Activated CD4-positive, alpha-beta T cell treated with anti-CD3 and anti-CD28 coated beads, Interleukin-2, Interleukin-6, amounts not matched to agents 100 ng/mL and 50 ng/mL, durations not matched to agents 16 hours and 8 hours (primary cell): ENCODE measurements around the gene ATP6V0E1.

ENCODE experiments used
- DNase-seq: peaks from one replicate; pipeline ENCODE4 v3.0.0-alpha.2; 2020

ATP6V0E1 gene

DNA sequence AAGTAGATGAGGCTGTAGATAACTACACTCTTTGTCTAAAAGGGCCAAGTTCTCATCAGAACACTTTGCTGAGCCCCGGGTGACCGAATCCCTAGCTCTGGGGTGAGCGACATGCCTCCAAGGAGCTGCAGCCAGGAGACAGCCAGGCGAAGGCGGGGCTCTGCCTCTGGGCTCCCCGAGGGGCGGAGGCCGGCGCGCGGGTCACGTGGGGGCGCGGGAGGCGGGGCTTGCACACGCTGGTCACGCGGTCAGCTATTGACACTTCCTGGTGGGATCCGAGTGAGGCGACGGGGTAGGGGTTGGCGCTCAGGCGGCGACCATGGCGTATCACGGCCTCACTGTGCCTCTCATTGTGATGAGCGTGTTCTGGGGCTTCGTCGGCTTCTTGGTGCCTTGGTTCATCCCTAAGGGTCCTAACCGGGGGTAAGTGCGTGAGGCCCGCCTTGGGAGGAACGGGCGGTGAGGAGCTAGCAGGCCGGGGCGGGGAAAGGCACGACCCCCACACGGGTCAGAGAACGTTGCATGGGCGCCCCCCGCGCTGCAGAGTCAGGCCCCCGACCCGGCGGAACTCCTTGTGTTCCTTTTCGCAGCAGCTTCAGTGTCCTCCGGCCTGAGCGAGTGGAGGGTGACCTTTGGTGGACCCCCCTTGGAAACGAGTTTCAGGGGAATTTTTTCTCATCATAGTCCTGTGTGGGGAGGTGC, at the start of gene ATP6V0E1:
Gene ATP6V0E1, plus strand, starts transcription at position 230 of the 702 bp plus-strand sequence. Its CDS starts 90 bp downstream, at position 320.
- peak; percentile 97 for DNase-seq

- no peak for DNase-seq
Measured at GRCh38 chr5:172935096-172935495, 48.5 kb upstream of the ATP6V0E1 start.

GRCh38 chr5:172936401-172936800, 47.2 kb upstream of the ATP6V0E1 start:
- no peak for DNase-seq

DNA sequence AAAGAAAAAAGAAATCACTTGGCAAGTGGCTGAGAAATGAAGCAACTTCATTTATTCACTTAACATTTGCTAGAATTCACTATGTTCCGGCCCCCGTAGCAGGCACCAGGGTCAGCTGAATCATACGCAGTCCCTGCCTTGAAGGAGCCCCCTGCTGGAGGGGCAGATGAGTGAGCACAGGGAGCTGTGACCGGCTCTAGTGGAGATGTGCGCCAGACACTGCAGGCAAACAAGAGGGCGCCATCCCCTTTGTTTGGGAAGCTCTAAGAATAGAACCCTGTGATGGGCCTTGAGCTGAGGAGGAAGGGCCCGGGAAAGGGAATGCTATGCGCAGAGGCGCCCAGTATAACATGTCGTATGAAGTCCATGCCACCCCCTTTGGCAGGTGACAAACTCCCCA, 44.5 kb upstream of the ATP6V0E1 start:
- peak; percentile 28 for DNase-seq

GRCh38 chr5:172939611-172940267, 43.8 kb upstream of the ATP6V0E1 start:
- DNase-seq = no peak

GRCh38 chr5:172940268-172941066, 43.1 kb upstream of the ATP6V0E1 start:
- no peak for DNase-seq

DNA sequence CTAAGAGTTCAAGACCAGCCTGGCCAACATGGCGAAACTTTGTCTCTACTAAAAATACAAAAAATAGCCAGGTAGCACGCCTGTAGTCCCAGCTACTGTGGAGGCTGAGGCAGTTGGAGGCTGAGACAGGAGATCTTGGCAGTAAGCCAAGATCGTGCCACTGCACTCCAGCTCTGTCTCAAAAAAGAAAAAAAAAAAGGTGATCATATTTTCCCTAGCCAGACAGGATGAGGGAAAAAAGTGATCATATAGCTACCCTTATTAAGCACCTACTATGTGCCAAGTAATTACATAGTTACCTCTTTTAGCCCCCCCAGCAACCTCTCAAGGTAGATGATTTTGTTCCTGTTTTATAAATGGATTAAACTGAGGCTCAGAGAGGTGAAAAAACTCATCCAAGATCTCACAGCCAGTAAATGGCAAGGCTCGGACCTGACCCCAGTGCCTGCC, 42.5 kb upstream of the ATP6V0E1 start:
- DNase-seq = no peak

DNA sequence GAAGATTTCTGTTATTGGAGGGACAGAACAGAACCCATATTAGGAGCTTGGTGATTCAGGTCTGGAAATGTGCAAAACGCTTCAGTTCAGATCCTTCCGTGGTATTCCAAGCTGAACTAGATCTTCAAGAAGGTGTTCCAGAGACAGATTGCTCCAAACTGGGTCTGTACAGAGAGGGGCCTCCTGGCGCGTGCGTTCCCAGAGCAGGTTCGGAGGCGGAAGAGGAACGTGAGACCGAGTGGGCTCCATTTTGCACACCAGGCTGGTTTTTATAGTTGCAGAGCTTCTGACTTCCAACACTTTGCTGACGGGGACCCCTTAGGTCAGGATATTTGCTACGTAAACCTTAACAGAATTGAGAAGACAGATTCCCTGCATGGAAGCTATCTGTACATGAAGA, 41.0 kb upstream of the ATP6V0E1 start:
- DNase-seq = no peak

- DNase-seq = no peak
Measured at GRCh38 chr5:172943283-172943841, 40.2 kb upstream of the ATP6V0E1 start.

DNA sequence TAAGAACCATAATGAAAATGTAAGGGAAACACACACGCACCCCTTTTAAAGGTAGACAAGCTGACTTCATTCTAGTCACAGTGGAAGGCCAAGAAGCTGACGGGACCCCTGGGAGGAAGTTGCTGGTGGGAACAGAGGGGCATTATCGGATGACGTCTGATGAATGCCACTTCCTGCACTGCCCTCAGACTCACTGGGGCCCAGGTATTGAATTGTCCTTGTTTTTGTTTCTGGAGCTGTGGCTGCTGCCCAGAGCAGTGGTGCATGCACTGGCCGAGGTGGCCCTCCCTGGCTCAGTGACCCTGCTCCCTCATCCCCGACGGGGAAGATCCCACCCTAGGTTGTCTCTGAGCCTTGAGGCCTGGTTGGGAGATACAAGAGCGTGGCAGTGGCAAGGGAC, 39.7 kb upstream of the ATP6V0E1 start:
- no peak for DNase-seq

- DNase-seq = no peak
Measured at GRCh38 chr5:172944741-172945140, 38.8 kb upstream of the ATP6V0E1 start.

GRCh38 chr5:172945151-172945550, 38.4 kb upstream of the ATP6V0E1 start:
- no peak for DNase-seq

DNA sequence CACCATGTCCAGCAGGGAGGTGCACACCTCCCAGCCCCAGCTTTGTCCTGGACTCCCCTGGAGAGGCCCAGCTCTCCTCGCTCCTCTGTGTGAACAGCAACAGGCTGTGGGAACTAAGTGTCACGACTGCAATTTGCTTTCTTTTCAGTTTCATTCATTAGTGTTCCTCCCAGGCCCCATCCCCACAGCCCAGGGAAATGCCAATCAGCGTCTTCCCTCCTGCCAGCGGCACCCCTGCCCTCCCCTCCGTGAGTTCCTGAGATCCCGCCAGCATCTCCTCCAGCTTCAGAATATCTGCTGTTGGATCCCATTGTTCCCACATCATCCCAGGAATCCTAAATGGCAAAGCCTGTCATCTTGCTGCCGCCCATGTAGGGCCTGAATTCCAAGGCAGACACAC, 37.4 kb upstream of the ATP6V0E1 start:
- no peak for DNase-seq

GRCh38 chr5:172949426-172949825, 34.1 kb upstream of the ATP6V0E1 start:
- no peak for DNase-seq

DNA sequence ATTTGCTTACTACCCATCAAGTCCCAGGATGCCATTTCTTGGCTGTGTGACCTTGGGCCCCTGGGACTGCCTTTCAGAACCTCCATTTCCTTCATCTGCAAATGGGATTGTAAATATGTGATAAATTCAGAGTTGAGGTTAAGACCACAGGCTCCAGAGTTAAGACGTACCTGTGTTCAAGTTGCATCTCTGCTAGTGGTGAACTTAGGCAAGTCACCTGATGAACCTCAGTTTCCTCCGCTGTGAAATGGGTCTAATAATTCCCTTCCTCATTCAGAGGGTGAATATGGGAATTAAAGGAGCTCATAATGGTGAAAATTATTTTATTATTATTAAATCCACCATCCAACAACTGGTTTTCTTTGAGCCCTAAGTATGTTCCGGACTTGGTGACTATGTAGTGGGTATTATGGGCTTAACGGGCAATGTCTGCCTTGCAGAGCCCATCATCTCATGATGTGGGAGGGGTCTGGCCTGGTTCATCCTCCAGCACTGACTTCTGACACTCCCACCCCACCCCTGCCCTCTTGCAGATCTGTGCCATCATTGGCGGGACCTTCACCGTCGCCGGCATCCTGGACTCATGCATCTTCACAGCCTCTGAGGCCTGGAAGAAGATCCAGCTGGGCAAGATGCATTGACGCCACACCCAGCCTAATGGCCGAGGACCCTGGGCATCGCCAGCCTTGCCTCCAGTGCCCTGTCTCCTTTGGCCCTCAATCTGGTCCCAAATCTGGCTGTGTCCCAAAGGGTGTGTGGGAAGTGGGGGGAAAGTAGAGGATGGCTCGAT, 33.2 kb upstream of the ATP6V0E1 start:
- no peak for DNase-seq

- DNase-seq = no peak
Measured at GRCh38 chr5:172951371-172952033, 32.1 kb upstream of the ATP6V0E1 start.

DNA sequence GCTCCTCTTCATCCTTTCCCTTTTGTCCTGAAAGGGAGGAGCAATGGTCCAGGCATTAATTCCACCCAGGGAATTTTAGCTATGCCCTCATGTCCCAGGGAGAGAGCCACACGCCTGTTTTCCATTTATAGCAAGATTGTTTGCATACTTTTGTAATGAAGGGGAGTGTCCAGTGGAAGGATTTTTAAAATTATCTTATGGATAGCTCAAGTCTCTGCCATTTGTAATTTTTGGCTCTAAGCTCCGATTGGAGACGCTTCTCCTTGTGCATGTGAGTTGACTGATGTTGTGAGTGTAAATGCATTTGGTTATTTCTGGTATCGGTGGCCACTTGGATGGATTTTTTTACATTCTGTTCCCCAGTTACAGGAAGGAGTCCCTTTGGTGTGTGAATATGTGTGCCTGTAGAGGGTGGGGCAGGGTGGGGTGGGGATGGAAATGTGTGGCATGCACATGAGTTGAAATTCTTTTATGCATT, 31.5 kb upstream of the ATP6V0E1 start:
- no peak for DNase-seq

- DNase-seq = no peak
Measured at GRCh38 chr5:172953776-172954675, 29.5 kb upstream of the ATP6V0E1 start.

GRCh38 chr5:172954751-172955159, 28.8 kb upstream of the ATP6V0E1 start:
- DNase-seq = no peak

GRCh38 chr5:172956228-172956627, 27.3 kb upstream of the ATP6V0E1 start:
- no peak for DNase-seq

DNA sequence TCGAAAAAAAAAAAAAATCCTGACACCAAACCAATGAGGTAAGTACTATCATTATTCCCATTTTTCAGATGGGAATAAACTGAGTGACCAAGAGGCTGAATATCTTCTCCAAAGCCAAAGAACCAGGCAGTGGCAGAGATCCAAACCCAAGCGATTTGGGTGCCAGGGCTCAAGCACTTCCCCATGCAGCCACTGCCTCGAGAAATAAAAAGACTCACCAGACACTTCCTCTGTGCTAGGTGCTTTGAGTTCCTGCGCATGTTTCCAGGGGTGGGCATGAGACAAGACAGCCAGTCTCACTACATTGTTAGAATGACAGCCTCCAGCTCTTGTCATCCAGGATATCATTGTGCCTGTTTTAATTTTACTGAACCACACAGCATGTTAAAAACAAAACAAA, 26.6 kb upstream of the ATP6V0E1 start:
- DNase-seq = no peak
